Glutamatergic neuron (in vitro differentiated cells): ENCODE data around the gene DCLK3. TPM values are rescaled to one million over a fixed set of nuclear protein-coding genes. Genes with fewer than 3 reads are reported as not detected.

Source experiments
- DNase-seq: peaks from one replicate; pipeline ENCODE4 v3.0.0; 2022
- H3K27ac Mint-ChIP-seq: one replicate; pipeline ENCODE4 v1.8.0; 2020; ENCODE audit warnings: mild to moderate bottlenecking, mixed read lengths, inconsistent platforms; ENCODE audit not compliant: unreplicated experiment
- H3K27me3 Mint-ChIP-seq: one replicate; pipeline ENCODE4 v1.8.0; 2020; ENCODE audit warnings: mild to moderate bottlenecking, moderate library complexity, mixed read lengths, inconsistent platforms; ENCODE audit not compliant: unreplicated experiment
- H3K36me3 Mint-ChIP-seq: one replicate; pipeline ENCODE4 v1.8.0; 2020; ENCODE audit warnings: mild to moderate bottlenecking, mixed read lengths, inconsistent platforms; ENCODE audit not compliant: unreplicated experiment
- H3K4me1 Mint-ChIP-seq: one replicate; pipeline ENCODE4 v1.8.0; 2020; ENCODE audit warnings: mild to moderate bottlenecking, low read depth, mixed read lengths, inconsistent platforms; ENCODE audit not compliant: unreplicated experiment
- H3K4me3 Mint-ChIP-seq: one replicate; pipeline ENCODE4 v1.8.0; 2020; ENCODE audit warnings: mild to moderate bottlenecking, mixed read lengths, inconsistent platforms; ENCODE audit not compliant: unreplicated experiment
- H3K9me3 Mint-ChIP-seq: one replicate; pipeline ENCODE4 v1.8.0; 2020; ENCODE audit warnings: mild to moderate bottlenecking, moderate library complexity, mixed read lengths, inconsistent platforms; ENCODE audit not compliant: unreplicated experiment
- total RNA-seq: library from RNA; stranded (reverse); fragmentation: NEBNext Ultra II Directional; extraction: Animal tissue kit (Norgen Biotek cat#: 25700); gene quantifications from one replicate; pipeline ENCODE4 v1.2.1, GENCODE V29; 2021; ENCODE audit not compliant: unreplicated experiment
- TF ChIP-seq, protein P1 (sequence below): fragments of 200-600 bp; sonication (generic); IDR thresholded peaks from one replicate; pipeline ENCODE4 v1.5.0; 2021; ENCODE audit not compliant: partially characterized antibody, unreplicated experiment

DCLK3 gene
- total RNA-seq, 1 donor from 2014 or later, result not detected

DNA sequence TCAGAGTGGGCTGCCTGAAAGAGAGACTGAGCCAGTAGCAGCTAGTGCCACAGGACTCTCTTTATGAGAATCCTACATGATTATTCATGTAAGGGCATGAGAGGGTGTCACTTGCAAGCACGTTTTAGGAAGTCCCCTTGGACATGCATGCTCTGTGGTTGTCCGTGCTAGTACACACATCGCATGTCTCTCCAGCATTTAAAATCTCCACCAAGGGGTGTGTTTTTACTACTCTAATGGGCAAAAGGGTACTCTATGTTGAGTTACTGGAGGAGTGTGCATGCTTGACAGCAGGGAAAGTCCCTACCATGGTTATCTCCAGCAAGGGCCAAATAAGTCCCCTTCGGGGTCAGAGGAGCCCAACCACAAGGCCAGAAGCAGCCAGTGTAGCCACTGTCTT is 70.7 kb downstream of the DCLK3 start:
- TF ChIP-seq, protein P1, sequence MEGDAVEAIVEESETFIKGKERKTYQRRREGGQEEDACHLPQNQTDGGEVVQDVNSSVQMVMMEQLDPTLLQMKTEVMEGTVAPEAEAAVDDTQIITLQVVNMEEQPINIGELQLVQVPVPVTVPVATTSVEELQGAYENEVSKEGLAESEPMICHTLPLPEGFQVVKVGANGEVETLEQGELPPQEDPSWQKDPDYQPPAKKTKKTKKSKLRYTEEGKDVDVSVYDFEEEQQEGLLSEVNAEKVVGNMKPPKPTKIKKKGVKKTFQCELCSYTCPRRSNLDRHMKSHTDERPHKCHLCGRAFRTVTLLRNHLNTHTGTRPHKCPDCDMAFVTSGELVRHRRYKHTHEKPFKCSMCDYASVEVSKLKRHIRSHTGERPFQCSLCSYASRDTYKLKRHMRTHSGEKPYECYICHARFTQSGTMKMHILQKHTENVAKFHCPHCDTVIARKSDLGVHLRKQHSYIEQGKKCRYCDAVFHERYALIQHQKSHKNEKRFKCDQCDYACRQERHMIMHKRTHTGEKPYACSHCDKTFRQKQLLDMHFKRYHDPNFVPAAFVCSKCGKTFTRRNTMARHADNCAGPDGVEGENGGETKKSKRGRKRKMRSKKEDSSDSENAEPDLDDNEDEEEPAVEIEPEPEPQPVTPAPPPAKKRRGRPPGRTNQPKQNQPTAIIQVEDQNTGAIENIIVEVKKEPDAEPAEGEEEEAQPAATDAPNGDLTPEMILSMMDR, result no peak
- no peak for DNase-seq
- Mint-ChIP-seq H3K4me3 (no peak overlapping the region), H3K27me3 (no peaks in the 10 kb centered on the region), H3K9me3 (peaks cover 3% of the 10 kb centered on the region), H3K4me1 (no peaks in the 10 kb centered on the region), H3K36me3 (peaks cover 5% of the 10 kb centered on the region), H3K27ac (no peak overlapping the region)

DNA sequence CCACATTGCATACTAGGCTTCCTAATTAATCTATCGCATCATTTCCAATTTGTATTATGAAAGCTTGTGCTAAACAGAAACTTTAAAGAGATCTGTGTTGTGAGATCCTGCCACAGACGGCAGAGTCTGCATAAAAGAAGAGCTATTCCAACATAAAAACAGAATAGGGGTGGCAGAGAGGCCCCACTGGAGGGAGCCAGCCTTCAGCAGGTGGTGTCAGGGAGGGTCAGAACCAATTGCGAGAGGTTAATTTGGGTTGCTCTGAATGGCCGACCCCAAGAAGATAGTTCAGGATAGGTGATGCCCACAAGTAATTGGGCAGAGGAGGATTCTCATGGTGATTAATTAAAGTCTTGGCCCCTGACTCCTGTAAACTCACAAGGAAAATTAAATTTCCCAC is 74.8 kb downstream of the DCLK3 start:
- Mint-ChIP-seq H3K9me3 (peaks cover 3% of the 10 kb centered on the region), H3K36me3 (peaks cover 5% of the 10 kb centered on the region), H3K4me3 (no peak overlapping the region), H3K4me1 (no peaks in the 10 kb centered on the region), H3K27me3 (no peaks in the 10 kb centered on the region), H3K27ac (no peak overlapping the region)
- no peak for DNase-seq
- TF ChIP-seq, protein P1, result no peak

DNA sequence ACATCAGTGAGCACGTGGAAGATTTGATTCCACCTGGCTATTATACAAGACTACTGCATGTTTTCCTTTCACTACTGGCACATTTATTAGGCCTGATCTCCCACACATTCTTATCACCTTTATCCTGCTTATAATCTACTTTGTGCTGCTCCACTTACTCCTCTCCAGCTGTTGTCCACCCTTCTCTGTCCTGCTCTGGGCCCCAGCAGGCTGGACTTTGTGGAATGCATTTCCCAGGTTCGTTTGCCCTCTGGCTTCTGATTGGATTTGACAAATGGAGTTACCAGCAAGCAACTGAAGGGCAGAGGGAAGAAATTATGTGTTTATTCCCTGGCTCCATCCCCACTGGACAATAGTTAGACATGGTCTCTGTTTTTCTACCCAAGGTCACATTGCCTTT is 75.5 kb downstream of the DCLK3 start:
- TF ChIP-seq, protein P1, result no peak
- H3K36me3 Mint-ChIP-seq, result peaks cover 5% of the 10 kb centered on the region
- H3K27me3 Mint-ChIP-seq, result no peaks in the 10 kb centered on the region
- no peak overlapping the region for H3K27ac Mint-ChIP-seq
- H3K4me1 Mint-ChIP-seq, result no peaks in the 10 kb centered on the region
- DNase-seq, result no peak
- peaks cover 3% of the 10 kb centered on the region for H3K9me3 Mint-ChIP-seq
- H3K4me3 Mint-ChIP-seq, result no peak overlapping the region

DNA sequence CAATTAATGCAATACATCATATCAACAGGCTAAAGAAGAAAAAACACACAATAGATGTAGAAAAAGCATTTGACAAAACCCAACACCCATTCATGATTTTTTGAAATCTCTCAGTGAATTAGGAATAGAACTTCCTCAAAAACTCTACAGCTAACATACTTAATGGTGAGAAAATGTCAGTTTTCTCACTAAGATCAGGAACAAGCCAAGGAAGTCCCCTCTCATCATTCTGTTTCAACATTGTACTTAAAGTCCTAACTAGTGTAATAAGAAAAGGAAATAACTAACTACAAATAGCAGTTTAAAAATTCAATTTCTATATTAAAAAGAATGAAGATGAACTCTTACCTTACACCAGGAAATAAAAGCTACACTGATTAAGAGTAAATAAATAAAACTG is 77.8 kb downstream of the DCLK3 start:
- TF ChIP-seq, protein P1, result no peak
- peaks cover 1% of the 10 kb centered on the region for H3K9me3 Mint-ChIP-seq
- H3K27ac Mint-ChIP-seq, result no peak overlapping the region
- no peaks in the 10 kb centered on the region for H3K27me3 Mint-ChIP-seq
- no peak for DNase-seq
- H3K4me1 Mint-ChIP-seq, result no peaks in the 10 kb centered on the region
- no peak overlapping the region for H3K4me3 Mint-ChIP-seq
- peaks cover 3% of the 10 kb centered on the region for H3K36me3 Mint-ChIP-seq

DNA sequence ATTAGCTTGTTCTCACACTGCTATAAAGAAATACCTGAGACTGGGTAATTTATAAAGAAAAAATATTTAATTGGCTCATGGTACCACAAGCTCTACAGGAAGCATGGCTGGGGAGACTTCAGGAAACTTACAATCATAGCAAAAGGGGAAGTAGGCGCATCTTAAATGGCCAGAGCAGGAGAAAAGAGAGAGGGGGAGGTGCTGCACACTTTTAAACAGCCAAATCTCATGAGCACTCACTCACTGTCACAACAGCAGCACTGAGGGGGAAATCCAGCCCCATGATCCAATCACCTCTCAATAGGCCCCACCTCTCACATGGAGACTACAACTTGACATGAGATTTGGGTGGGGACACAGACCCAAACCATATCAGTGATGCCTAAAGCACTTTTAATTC is 82.5 kb downstream of the DCLK3 start:
- Mint-ChIP-seq H3K27me3 (peaks cover 4% of the 10 kb centered on the region), H3K27ac (no peak overlapping the region), H3K36me3 (peaks cover 20% of the 10 kb centered on the region), H3K4me1 (no peaks in the 10 kb centered on the region), H3K4me3 (no peak overlapping the region), H3K9me3 (peaks cover 7% of the 10 kb centered on the region)
- TF ChIP-seq, protein P1, result no peak
- DNase-seq, result no peak
